MM.1S (cell line): ENCODE measurements around the gene PKD2L2.

Experiments
- CTCF ChIP-seq: fragments of 300-600 bp; sonication (generic); IDR thresholded peaks from 2 replicates; pipeline ENCODE4 v1.5.1; 2016; ENCODE audit warnings: antibody characterized with exemption, low read length, mixed read lengths
- EZH2 ChIP-seq: fragments of 300-600 bp; sonication (generic); optimal IDR thresholded peaks from 2 replicates; pipeline ENCODE3; 2017; ENCODE audit warnings: low read depth, mild to moderate bottlenecking, antibody characterized with exemption, low read length, mixed read lengths
- EZH2phosphoT487 ChIP-seq: fragments of 300-600 bp; sonication (generic); IDR thresholded peaks from 2 replicates; pipeline ENCODE4 v1.6.1; 2018; ENCODE audit warnings: antibody characterized with exemption, low read length

- no peak for TF ChIP-seq CTCF
- TF ChIP-seq EZH2phosphoT487 = no peak
- no peak for TF ChIP-seq EZH2
Measured at GRCh38 chr5:137880313-137880712, 8.9 kb upstream of the PKD2L2 start.
